HEK293 (cell line): ENCODE measurements around the gene CASKIN1.

Experiments used
- MEIS1 ChIP-seq: sonication (generic); formaldehyde crosslinking; IDR thresholded peaks from 2 replicates; pipeline ENCODE4 v1.8.1; 2022; ENCODE audit warnings: missing genetic modification reagents, mild to moderate bottlenecking, borderline replicate concordance
- ZNF133 ChIP-seq: fragments of 450-650 bp; formaldehyde crosslinking; IDR thresholded peaks from 2 replicates; pipeline ENCODE4 v1.5.1; 2016; ENCODE audit warnings: missing biosample characterization, missing genetic modification characterization
- ZNF155 ChIP-seq: fragments of 450-650 bp; formaldehyde crosslinking; IDR thresholded peaks from 2 replicates; pipeline ENCODE4 v1.5.1; 2016; ENCODE audit warnings: missing biosample characterization, missing genetic modification characterization
- ZNF677 ChIP-seq: fragments of 450-650 bp; IDR thresholded peaks from 2 replicates; pipeline ENCODE4 v1.5.0; 2018; ENCODE audit warnings: missing biosample characterization, mild to moderate bottlenecking, missing genetic modification characterization, moderate library complexity
- ZNF785 ChIP-seq: fragments of 450-650 bp; formaldehyde crosslinking; IDR thresholded peaks from 2 replicates; pipeline ENCODE4 v1.5.1; 2016; ENCODE audit warnings: missing biosample characterization, missing genetic modification characterization
- TF ChIP-seq, protein P1 (sequence below): fragments of 450-650 bp; formaldehyde crosslinking; IDR thresholded peaks from 2 replicates; pipeline ENCODE4 v1.5.1; 2016; ENCODE audit warnings: missing biosample characterization, missing genetic modification characterization

DNA sequence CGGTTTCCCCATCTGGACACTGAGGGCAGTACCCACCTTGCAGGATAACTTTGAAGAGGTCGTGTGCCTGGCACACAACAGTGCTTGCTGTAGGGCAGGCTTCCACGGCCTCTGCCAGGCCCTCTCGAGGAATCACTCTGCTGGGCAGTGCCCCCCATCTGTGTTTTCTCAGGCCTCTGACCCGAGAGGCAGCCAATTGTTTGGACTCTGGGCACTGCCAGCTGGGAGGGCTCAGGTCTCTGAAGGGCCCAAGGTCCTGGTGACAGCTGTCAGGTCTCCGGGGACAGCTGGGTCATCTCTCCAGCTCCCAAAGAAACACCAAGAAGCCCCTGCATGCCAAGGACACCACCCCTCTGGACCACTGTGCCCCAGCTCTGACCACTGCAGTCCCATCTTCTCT, 49.0 kb downstream of the CASKIN1 start:
- TF ChIP-seq MEIS1 (CRISPR knock-in tag) = no peak
- TF ChIP-seq, protein P1, sequence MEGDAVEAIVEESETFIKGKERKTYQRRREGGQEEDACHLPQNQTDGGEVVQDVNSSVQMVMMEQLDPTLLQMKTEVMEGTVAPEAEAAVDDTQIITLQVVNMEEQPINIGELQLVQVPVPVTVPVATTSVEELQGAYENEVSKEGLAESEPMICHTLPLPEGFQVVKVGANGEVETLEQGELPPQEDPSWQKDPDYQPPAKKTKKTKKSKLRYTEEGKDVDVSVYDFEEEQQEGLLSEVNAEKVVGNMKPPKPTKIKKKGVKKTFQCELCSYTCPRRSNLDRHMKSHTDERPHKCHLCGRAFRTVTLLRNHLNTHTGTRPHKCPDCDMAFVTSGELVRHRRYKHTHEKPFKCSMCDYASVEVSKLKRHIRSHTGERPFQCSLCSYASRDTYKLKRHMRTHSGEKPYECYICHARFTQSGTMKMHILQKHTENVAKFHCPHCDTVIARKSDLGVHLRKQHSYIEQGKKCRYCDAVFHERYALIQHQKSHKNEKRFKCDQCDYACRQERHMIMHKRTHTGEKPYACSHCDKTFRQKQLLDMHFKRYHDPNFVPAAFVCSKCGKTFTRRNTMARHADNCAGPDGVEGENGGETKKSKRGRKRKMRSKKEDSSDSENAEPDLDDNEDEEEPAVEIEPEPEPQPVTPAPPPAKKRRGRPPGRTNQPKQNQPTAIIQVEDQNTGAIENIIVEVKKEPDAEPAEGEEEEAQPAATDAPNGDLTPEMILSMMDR (tag by site-specific recombination) = no peak
- no peak for TF ChIP-seq ZNF155 (tag by site-specific recombination)
- no peak for TF ChIP-seq ZNF133 (tag by site-specific recombination)
- TF ChIP-seq ZNF785 = no peak
- TF ChIP-seq ZNF677 (tag by site-specific recombination) = no peak
